ENCODE data around the gene FAM83F. TPM values are rescaled to one million over a fixed set of nuclear protein-coding genes. Genes with fewer than 3 reads are reported as not detected.
"Not testable (repeated sequence)": the region's sequence is repeated elsewhere in the genome, so short reads cannot be mapped to it uniquely, and the experiment has no call there.

FAM83F gene
- polyA plus RNA-seq, 4 donors, result 1.9 to 3.2 (median 2.5) TPM

DNA sequence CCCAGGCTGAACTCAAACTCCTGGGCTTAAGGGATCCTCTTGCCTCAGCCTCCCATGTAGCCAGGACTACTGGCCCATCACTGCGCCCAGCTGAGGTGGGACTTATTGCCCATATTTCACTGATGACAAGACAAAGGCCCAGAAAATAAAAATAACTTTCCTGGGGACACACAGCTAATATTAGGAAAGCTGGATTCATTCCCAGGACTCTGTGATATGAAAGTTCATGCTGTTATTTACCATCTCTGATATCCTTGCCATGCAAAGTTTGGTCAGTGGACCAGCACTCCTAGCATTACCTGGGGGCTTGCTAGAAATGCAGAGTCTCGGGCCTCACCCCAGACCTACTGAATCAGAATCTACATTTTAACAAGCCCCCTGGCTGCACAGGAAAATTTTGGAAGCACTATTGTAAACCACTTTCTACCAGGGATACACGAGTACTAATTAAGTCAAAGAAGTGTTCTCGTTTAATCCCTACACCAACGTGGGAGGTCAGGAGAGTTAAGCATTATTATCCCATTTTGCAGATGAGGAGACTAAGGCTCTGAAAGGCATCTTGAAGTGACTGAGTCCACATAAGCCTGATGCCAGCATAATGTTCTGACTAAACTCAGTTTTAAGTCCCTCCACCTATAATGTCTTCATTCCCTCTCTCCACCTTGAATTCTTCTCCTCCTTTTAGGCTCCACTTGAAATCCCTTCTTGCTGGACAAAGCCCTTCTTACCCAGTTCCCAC lies 2.5 kb upstream of the FAM83F start:
- no peak for DNase-seq (ENCODE audit: low read depth in 4 of 4, low spot score in 2 of 4)

DNA sequence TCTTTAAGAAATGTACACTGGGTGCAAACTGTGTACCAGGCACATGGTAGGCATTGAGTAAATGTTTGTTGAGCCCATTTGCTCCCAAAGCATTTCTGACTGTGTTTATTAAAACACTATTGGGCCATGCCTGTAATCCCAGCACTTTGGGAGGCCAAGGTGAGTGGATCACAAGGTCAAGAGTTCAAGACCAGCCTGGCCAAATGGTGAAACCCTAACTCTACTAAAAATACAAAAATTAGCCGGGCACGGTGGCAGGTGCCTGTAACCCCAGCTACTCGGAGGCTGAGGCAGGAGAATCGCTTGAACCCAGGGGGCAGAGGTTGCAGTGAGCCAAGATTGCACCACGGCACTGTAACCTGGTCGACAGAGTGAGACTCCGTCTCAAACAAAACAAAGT lies 1.9 kb upstream of the FAM83F start:
- DNase-seq (ENCODE audit: low read depth in 4 of 4, low spot score in 2 of 4), result not testable (repeated sequence)

DNA sequence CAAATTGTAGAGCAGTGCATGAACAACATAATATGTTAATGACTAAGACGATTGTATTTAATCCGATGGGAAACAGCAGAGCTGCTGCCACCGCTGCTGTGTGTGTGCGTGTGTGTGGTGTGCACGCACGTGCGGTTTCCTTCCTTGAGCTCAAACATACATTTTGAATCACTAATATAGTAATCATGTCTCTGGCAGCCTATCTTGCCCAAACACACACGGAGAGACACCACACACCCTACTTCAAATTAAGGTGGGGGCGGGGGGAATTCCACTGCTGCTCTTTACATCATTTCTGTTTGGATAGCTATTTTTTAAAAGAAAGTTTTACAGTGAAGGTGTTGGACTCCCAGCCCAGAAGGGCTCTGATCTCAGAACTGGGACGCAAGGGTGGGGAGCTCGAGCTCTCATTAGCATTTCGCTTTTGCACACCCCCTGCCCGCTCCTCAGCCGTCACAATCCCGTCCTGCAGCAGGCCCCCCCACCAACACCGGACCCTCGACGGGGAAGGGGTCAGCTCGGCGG lies 651 bp upstream of the FAM83F start:
- DNase-seq (ENCODE audit: low read depth in 4 of 4, low spot score in 2 of 4), result no peak

DNA sequence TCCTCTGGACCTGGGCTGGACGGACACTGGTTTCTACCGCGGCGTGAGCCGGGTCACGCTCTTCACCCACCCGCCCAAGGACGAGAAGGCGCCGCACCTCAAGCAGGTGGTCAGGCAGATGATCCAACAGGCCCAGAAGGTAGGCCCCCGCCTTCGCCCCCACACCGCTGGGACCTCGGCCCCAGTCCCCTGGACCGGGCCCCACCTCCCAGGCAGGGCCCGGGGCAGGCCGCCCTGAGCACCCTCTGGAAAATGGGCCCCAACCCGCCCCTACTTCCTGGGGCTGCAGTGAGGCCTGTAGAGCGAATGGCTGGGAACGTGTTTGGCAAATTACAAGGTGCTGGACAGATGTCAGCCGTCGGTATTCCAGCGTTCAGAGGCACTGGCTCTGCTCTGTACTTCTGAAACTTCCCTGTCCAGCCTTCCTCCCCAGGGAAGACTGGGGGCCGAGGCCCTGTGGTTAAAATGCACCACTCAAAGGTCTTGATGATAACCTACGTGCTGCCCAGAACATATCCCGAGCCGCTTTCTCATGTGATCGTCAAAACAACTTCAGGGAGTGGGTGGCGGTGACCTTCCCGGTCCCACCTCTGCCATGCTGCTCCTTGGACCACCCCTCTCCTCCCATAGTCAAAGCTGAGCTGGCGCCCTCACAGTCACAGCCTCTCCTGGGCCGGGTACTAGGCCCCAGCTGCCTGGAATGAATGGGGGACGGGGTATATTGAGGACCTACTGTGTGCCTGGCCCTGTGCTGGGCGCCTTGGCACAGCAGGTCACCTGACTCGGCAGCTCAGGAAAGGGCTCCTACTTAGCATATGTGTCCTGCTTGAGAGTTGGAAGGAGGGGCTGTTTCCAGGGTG lies 869 bp downstream of the FAM83F start:
- no peak for DNase-seq (ENCODE audit: low read depth in 4 of 4, low spot score in 2 of 4)

DNA sequence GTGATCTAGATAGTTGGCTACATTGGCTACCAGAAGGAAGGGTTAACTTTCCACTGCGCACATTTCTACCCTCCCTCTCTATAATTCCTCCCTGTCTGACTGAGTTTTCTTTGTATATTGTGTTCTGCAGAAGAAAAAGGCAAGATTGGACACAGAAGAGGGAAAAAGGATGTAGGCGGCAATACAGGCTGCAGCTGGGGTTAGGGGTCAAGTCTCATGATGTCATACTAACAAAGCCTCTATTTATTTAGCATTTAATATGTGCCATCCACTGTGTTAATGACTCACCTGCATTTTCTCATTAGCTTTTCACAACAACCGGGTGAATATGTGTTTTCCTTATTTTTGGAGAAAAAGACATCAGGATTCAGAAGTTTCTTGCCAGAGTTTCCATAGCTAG lies 2.0 kb downstream of the FAM83F start:
- no peak for DNase-seq (ENCODE audit: low read depth in 4 of 4, low spot score in 2 of 4)

DNA sequence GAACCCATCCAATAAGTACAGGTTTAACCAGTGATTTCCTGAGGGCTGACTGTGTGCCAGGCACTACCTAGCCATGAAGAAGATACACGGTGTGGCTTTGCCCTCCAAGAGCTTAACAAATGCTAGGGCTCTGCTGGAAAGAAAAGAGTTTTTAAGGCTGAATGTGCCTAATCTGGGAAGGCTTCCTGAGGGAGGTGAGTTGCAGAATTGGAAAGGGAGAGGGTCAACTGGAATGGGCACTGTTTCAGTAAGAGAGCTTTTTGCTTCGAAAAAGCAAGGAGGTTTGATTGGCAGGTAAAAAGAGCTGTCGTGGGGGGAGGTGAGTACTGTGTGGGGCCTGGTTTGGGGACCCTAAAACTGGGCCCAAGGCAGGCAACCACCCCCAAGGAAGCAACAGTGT lies 2.7 kb downstream of the FAM83F start:
- no peak for DNase-seq (ENCODE audit: low read depth in 4 of 4, low spot score in 2 of 4)

DNA sequence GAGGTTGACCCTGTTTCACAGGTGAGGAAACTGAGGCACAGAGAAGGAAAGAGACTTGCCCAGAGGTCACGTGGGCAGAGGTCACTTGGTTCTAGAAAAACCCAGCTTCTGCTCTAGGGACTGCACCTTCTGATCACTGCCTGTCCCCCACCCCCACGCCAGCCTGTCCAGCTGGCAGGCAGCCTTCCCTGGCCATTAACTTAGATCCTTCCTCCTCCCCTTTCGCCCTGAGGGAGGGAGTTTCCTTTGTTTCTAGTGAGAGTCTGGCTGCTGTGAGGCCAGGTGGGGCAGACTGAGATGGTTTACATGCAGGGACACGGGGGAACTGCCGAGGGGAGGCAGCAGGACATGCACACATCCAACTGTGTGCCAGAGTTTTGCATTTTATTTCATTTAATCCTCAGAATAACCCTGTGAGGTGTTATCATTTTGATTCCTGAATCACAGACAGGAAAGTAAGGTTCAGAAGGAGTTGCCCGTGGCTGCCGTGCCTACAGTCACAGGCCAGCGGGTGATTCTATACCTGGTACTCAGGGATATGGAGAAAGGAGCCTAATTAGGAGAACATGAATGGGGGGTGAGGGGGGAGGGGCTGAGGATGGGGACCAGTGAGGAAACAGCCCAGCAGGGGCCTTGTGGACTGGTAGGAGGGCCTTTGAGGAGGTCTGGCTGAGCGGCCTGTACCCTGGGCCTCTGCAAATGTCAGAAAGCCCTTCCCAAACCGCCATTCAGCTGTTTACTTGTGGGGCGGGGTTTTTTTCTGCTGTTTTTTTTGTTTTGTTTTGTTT lies 3.4 kb downstream of the FAM83F start:
- no peak for DNase-seq (ENCODE audit: low read depth in 4 of 4, low spot score in 2 of 4)

DNA sequence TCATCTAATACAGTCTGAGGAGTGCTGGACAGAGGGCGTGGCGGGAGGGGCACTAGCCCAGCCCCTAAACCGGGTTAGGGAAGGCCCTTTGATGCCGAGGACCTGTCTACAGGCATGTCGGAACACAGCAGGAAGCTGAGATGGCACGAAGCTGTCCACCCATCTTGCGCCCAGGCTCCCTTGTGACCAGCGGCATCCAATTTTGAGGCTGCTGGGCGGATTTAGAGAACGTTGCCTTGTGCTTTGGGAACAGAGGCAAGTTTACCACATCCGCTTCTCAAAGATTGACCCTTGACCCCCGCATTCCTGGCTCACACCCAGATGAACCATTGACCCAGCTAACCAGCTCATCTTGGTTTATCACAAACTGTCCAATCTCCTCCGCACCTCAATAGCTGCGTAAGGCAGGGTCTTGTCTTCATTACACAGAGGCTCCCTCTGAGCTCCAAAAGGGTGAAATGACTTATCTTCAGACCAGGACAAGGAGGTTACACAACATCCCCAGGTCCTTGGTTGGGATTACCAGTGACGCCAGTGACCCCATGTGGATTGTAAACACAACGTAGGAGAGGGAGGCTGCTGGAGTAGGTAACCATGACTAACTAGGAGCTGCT lies 4.5 kb downstream of the FAM83F start:
- no peak for DNase-seq (ENCODE audit: low read depth in 4 of 4, low spot score in 2 of 4)

DNA sequence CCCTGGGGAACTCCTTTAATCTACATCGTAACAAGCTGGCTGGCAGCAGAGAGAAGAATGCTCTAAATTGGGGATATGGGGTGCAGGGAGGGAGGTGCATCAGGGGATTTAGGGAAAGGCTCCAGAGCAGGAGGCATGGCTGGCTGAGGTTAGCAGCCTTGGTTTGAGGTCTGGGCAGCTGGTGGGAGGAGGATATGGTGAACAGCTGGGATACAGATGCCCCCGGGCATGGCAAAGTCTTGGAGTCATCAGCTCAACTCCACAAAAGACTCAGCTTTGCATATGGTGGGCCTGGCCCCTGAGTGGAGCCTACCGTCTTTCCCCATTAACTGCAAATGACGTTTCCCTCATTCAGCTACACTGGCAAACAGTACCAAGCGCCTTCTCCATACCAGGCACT lies 5.4 kb downstream of the FAM83F start:
- no peak for DNase-seq (ENCODE audit: low read depth in 4 of 4, low spot score in 2 of 4)

DNA sequence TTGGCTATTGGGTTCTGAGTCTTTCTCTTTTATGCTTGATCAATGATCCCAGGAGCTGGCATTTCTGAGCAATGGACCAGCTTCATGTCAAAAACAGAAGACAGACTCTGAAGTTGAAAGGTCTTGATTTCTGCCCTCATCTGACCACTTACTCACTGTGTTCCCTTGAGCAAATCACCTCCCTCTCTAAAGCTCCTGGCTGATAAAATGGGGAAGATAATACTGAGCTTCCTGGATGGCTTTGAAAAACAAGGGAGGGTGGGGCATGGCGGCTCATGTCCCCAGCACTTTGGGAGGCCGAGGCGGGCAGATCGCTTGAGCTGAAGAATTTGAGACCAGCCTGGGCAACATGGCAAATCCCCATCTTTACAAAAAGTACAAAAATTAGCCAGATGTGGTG lies 6.4 kb downstream of the FAM83F start:
- DNase-seq (ENCODE audit: low read depth in 4 of 4, low spot score in 2 of 4), result no peak

DNA sequence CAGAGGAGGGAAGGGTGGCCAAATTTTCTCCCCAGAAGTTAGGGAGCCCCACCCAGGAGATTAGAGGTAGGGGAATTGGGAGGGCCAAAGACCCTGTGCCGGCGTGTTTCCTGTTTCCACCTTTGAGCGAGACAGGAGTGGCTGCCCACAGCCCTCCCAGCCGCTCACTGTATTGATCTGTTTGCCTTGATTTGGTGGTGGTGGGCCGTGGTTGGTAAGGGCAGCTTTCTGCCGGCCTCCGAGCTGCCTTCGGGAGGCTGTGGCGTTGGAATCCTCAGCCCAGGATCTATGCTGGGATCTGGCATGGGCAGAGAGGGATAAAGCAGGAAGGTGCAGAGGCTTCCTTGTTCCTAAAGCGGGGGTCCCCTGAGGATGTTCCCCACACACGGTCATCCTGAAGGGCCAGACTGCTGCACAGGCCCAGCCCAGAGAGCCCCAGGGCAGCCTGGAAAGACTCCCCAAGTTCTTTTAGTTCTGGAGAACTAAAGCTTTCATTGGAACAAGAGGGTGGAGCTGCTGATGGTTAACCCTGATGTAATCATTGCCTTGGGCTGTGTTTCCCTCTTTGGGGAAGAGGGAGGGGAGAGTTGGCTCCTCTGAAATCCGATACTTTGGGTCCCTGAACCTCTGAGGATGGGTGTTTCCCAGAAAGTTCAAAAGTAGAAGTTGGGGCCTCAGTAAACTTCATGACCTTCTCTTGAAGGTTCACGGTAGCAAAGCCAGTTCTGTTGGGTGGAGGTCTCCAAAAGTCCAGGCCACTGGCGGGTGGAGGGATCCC lies 7.2 kb downstream of the FAM83F start:
- DNase-seq (ENCODE audit: low read depth in 4 of 4, low spot score in 2 of 4), result no peak

DNA sequence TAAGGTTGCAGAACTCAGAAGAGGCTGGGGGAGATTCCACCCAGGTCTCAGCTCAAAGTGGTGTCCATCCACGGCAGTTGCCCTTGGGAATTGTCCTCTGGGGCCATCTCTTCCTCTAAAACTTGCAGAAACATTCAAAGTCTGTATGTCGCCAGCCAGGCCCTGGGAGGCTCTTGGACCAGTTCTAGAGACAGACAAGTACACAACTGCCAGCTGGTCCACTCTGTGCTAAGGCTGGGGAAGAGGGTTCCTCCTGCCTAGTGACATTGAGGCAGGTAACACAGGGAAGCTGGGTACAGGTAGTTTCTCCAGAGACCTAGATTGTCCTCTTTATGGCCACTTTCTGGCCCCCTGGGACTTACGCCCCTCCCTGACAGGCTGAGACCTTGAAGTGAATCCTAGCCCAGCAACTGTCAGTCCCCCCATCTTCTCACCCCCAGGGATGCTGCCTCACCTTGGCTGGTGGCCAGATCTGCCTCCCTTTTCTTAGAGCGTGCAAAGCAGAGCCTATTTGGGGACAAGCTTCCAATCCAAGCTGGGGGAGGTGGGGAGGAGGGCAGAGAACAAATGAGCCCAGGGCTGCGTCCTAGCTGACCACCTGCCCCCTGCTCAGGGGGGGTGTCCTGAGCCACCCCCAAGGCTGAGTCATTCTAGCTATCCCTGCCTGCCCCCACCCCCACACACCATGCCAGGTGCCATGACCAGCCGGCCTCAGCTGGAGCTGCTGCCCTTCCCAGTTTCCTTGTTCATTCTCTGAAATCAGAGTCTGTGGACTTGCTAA lies 8.4 kb downstream of the FAM83F start:
- no peak for DNase-seq (ENCODE audit: low read depth in 4 of 4, low spot score in 2 of 4)

DNA sequence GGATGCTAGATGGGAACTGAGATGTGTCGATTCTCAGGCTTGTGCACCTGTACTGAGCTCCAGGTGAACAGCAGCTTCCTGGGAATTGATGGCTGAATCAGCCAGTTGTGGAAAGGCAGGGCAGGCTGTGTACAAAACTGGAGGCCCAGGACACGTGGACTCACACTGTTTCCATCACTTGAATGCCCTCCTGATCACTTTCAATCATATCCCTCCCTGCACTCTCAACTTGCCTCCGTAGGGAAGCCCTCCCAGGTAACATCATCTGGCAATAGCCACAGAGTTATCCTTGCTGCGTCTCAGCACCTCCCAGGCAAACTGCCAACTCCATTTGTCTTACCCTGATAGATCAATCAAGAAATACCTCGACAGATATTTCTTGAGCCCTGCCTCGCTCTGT lies 10.1 kb downstream of the FAM83F start:
- no peak for DNase-seq (ENCODE audit: low read depth in 4 of 4, low spot score in 2 of 4)

DNA sequence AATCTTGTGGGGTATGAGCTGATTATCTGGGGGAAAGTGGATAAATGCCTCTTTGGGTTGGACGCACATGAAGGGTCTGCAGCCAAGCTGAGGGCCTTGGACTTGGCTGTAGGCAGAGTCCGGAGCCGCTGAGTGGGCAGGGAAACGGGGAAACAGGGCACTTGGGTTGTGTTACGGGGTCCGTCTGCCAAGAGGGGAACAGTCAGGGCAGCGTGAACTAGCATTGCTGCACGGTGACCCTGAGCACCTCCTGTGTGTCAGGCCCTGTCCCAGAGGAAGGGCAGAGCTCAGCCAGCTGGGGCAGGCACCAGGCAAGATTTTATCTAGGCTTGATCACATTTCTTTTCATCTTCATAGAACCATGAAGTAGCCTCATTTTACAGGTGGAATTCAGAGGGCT lies 11.9 kb downstream of the FAM83F start:
- no peak for DNase-seq (ENCODE audit: low read depth in 4 of 4, low spot score in 2 of 4)

DNA sequence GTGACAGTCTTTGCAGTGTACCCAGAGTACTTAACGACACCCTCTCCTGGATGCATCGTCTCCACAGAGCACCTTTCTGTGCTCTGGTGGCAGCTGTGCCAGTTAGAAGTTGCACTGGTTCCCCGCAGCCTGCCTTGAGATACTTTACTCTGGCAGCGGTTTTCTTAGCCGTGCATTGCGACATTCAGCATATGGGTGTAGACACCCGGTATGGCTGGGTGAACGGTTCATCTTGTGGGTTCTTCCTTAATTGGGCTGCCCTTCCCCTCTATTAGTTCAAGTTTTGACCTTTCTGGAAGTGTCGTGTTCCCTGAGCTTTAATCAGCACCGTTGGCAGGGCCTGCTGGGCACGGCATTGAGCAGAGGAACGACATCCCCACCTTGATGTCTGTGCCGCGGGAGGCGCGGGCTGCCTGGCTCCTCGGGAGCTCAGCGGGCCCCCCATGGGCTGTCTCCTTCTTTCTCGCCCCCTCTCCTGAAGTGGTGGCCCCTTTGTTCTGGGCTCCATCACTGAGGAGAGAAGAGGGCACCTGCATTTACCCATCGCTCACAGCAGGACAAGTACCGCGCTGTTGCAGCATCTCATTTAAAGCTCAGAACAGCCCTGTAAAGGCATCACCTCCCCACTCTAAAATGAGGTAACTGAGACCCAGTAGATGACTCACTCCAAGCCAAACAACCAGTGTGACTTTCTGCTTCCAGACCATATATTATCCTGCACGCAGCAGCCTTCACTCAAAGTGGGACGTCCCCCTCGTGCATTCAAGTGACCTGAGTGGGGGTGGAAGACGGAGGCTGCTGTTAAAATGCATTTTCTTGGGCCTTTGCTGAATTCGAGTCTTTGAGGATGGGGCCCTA lies 13.3 kb downstream of the FAM83F start:
- DNase-seq (ENCODE audit: low read depth in 4 of 4, low spot score in 2 of 4), result no peak

DNA sequence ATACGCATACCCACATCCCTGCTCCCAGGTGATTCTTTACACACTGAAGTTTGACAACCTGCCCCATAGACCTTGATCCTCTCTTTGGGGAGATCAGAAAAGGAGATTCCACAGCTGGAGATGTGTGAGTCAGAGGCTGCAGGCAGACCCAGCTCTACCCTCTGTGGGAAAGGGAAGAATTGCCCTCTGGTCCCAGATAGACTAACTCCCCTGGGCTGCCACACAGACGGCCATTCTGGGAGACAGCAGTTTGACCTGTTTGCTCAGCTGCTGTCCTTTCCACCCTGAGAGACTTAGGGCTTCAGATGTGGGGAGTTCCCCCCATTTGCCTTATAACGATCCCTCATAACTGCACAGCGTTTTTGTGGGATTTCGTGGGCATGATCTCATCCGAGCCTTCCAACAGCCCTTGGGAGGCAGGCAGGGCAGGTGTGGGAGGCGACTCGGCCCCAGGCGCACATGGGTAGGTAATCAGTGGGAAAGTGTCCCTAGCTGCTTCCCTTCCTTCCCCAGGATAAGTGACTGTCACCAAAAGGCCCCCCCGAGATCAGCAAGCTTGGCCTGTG lies 14.1 kb downstream of the FAM83F start:
- no peak for DNase-seq (ENCODE audit: low read depth in 4 of 4, low spot score in 2 of 4)

DNA sequence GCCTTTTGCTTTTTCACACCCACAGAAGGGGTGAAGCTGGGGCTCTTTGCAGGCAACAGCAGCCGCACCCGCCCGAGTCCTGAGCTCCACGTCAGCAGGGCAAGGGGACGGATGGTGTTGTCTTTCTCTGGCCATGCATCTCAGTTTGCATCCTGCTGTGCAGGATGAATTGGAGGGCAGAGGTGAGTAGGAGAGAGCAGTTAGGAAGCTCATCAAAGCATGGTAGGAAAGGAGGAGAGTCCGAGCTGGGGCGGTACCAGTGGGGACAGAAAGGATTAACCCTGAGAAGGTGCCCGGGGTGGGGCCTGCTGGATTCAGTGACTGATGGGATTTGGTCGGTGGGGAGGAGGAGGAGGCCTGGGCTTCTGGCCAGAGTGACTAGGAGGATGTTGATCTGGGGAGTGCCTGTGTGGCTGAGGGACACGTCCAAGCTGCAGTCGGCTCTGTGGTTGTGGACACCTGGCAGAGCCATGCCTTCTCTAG lies 14.6 kb downstream of the FAM83F start:
- DNase-seq (ENCODE audit: low read depth in 4 of 4, low spot score in 2 of 4), result no peak

All from left renal cortex interstitium (tissue), 4 donors.